ENCODE data around the gene GTPBP6. TPM values are rescaled to one million over a fixed set of nuclear protein-coding genes. Genes with fewer than 3 reads are reported as not detected.
"Not testable (repeated sequence)": the region's sequence is repeated elsewhere in the genome, so short reads cannot be mapped to it uniquely, and the experiment has no call there.

GTPBP6 gene
- total and polyA plus RNA-seq, 8 donors = 19.8 to 73.9 (median 43.1) TPM

- Histone ChIP-seq H3K27ac (no peak overlapping the region), H3K4me3 (no peak overlapping the region), H3K27me3 (peaks cover 0 to 30% (median 13%) of the 10 kb centered on the region in 3 donors), H3K36me3 (peaks cover 0 to 47% (median 36%) of the 10 kb centered on the region in 4 donors), H3K9me3 (no peaks in the 10 kb centered on the region), H3K4me1 (peaks cover 9 to 15% (median 13%) of the 10 kb centered on the region in 4 donors)
- 90 to 96% (median 91%) methylated on average over 18 to 23 of the region's 23 CpGs for WGBS, 5 donors
- DNase-seq = no peak
- intact Hi-C loops (cut with DNase I; ENCODE audit: low total_unique reads) = no loop called here
- no peak for TF ChIP-seq POLR2AphosphoS5 (IDR thresholded peaks at IDR 0.05)
- no peak for TF ChIP-seq EP300 (IDR thresholded peaks at IDR 0.05)
- no peak for TF ChIP-seq POLR2A (IDR thresholded peaks at IDR 0.05)
- TF ChIP-seq, protein P1, sequence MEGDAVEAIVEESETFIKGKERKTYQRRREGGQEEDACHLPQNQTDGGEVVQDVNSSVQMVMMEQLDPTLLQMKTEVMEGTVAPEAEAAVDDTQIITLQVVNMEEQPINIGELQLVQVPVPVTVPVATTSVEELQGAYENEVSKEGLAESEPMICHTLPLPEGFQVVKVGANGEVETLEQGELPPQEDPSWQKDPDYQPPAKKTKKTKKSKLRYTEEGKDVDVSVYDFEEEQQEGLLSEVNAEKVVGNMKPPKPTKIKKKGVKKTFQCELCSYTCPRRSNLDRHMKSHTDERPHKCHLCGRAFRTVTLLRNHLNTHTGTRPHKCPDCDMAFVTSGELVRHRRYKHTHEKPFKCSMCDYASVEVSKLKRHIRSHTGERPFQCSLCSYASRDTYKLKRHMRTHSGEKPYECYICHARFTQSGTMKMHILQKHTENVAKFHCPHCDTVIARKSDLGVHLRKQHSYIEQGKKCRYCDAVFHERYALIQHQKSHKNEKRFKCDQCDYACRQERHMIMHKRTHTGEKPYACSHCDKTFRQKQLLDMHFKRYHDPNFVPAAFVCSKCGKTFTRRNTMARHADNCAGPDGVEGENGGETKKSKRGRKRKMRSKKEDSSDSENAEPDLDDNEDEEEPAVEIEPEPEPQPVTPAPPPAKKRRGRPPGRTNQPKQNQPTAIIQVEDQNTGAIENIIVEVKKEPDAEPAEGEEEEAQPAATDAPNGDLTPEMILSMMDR (IDR thresholded peaks at IDR 0.05) = no peak
Measured at GRCh38 chrX:332496-332860, 13.9 kb upstream of the GTPBP6 start.

DNA sequence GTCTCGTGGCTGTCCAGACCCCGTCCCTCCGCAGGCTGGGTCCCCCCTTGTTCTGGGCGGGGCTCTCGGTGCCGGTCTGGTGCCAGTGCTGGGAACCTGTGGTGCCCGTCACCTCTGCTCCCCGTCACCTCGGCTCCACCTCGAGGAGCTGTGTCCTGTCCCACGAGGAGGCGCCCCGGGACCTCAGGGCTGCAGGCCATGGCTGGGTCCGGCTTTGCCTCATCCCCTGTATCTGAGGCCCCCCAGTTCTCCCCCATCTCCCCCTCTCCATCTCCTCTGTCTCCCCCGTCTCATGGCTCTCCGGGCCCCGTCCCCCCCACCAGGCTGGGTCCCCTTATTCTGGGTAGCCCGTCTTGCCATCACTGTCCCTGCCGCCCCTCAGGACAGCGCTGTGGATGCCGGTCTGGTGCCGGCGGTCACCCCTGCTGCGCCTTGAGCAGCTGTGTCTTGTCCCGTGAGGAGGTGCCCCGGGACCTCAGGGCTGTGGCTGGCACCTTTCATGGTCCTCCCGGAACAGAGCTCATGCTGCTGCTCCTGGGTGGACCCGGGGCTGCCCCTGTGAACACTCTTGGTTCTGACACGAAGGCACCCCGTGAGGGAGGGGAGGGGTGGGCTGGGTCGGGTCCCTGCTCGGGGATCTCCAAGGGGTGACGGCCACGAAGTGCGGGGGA lies 13.4 kb upstream of the GTPBP6 start:
- no peak for DNase-seq
- WGBS, 5 donors = 55 to 70% (median 56%) methylated on average over 28 to 35 of the region's 35 CpGs
- peaks cover 0 to 42% (median 31%) of the 10 kb centered on the region in 4 donors for H3K36me3 ChIP-seq
- peaks cover 0 to 36% (median 13%) of the 10 kb centered on the region in 3 donors for H3K27me3 ChIP-seq
- peaks cover 9 to 15% (median 13%) of the 10 kb centered on the region in 4 donors for H3K4me1 ChIP-seq
- TF ChIP-seq POLR2A (IDR thresholded peaks at IDR 0.05) (no peak), POLR2AphosphoS5 (IDR thresholded peaks at IDR 0.05) (no peak), EP300 (IDR thresholded peaks at IDR 0.05) (no peak)
- TF ChIP-seq, protein P1 (IDR thresholded peaks at IDR 0.05) = no peak
- H3K9me3 ChIP-seq = no peaks in the 10 kb centered on the region
- no peak overlapping the region for H3K27ac ChIP-seq
- intact Hi-C loops (cut with DNase I; ENCODE audit: low total_unique reads) = no loop called here
- H3K4me3 ChIP-seq = peak overlapping the region in 2 of 4 donors; percentile 18 to 27

DNA sequence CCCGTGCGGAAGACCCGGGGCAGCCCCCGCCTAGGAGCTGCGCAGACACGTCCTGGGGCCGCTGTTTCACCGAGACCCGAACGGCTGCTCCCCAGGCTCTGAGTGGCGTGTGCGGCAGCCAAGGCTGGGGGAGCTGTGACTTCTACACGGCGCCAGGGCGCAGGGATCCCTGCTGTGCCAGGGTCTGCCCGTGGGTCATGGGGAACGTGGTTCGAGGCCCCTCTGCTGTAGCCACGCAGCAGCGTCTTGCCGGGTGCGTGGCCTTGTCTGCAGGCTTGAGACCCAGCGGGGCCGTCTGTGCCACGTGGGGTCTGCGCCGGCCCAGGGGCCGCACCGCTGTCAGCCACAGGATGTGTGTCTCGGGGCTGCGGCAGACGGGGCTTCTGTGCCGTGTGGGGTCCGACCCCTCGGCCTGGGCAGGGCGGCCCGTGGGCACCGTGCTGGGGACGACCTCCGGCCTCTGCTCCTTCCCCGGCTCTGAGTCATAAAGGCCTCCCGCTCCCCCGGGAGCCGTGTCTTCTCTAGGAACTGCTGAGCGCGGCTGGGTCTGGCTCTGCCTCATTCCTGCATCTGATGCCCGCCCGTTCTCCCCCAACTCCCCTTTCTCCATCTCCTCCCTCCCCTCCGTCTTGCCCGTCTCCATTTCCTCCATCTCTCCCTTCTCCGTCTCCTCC lies 12.7 kb upstream of the GTPBP6 start:
- TF ChIP-seq EP300 (IDR thresholded peaks at IDR 0.05) (no peak), POLR2A (IDR thresholded peaks at IDR 0.05) (no peak), POLR2AphosphoS5 (IDR thresholded peaks at IDR 0.05) (no peak)
- TF ChIP-seq, protein P1 (IDR thresholded peaks at IDR 0.05) = no peak
- intact Hi-C loops (cut with DNase I; ENCODE audit: low total_unique reads) = no loop called here
- H3K36me3 ChIP-seq = peaks cover 0 to 36% (median 26%) of the 10 kb centered on the region in 4 donors
- peaks cover 9 to 15% (median 13%) of the 10 kb centered on the region in 4 donors for H3K4me1 ChIP-seq
- 2 to 38% (median 8%) methylated on average over 9 to 51 of the region's 51 CpGs for WGBS, 5 donors
- no peak overlapping the region for H3K27ac ChIP-seq
- peak overlapping the region; percentile 18 to 27 (median 26) for H3K4me3 ChIP-seq
- peaks cover 0 to 42% (median 13%) of the 10 kb centered on the region in 3 donors for H3K27me3 ChIP-seq
- H3K9me3 ChIP-seq = no peaks in the 10 kb centered on the region
- peak in 1 of 2 donors; percentile 40 for DNase-seq

DNA sequence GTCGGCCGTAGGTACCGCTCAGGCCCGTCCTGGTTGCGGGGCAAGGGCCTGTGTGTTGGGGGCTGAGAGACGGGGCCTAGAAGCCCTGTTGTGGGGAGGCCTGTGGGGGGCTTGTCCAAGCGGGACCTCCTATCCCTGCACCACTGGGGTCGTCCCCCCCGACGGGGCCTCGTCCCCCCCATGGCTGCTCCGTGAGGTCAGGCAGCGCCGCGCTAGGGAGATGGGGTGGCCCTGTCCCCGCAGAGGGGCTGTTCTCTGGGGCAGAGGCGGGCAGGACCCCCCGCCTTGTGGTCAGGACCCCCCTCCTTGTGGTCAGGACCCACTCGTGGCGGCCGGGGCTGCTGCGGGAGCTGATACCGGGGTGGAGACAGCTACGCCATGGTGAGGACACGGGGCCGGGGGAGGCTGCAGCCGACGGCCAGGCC lies 12.1 kb upstream of the GTPBP6 start:
- no peak for DNase-seq
- Histone ChIP-seq H3K27me3 (peaks cover 0 to 44% (median 13%) of the 10 kb centered on the region in 3 donors), H3K4me3 (peak overlapping the region; percentile 18 to 27 (median 26)), H3K27ac (no peak overlapping the region), H3K9me3 (no peaks in the 10 kb centered on the region), H3K36me3 (peaks cover 0 to 30% (median 21%) of the 10 kb centered on the region in 4 donors), H3K4me1 (peaks cover 9 to 19% (median 13%) of the 10 kb centered on the region in 4 donors)
- TF ChIP-seq EP300 (IDR thresholded peaks at IDR 0.05) (no peak), POLR2AphosphoS5 (IDR thresholded peaks at IDR 0.05) (no peak), POLR2A (IDR thresholded peaks at IDR 0.05) (no peak)
- TF ChIP-seq, protein P1 (IDR thresholded peaks at IDR 0.05) = no peak
- intact Hi-C loops (cut with DNase I; ENCODE audit: low total_unique reads) = no loop called here
- 20 to 74% (median 25%) methylated on average over 7 to 28 of the region's 28 CpGs; no CpG with 5 or more reads in 1 of the 5 donors for WGBS, 5 donors

DNA sequence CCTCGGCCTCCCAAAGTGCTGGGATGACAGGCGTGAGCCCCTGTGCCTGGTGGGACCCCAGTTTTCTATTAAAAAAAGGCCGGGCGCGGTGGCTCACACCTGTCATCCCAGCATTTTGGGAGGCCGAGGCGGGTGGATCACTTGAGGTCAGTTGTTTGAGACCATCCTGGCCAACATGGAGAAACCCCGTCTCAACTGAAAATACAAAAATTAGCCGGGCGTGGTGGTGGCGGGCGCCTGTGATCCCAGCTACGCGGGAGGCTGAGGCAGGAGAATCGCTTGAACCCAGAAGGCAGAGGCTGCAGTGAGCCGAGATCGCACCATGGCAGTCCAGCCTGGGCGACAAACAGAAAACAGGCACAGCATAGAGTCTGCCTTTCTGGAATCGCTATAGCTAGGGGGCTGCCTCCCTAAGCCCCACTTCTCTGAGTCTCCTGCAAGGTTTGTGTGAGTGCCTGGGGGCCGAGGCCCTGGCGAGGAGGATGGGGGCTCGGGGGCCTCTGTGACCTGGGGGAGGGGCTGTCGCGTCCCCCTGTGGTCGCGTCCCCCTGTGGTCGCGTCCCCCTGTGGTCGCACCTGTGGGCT lies 11.6 kb upstream of the GTPBP6 start:
- DNase-seq, H3K9me3 ChIP-seq: not testable (repeated sequence)
- 70 to 82% (median 73%) methylated on average over 25 to 29 of the region's 29 CpGs for WGBS, 5 donors

More for the DNA sequence above, 11.6 kb upstream of the GTPBP6 start:
- H3K27ac ChIP-seq; intact Hi-C loops (cut with DNase I; ENCODE audit: low total_unique reads); H3K4me3 ChIP-seq: not testable (repeated sequence)
- H3K4me1 ChIP-seq = peaks cover 9 to 22% (median 13%) of the 10 kb centered on the region in 4 donors
- peaks cover 0 to 25% (median 18%) of the 10 kb centered on the region in 4 donors for H3K36me3 ChIP-seq
- H3K27me3 ChIP-seq = peaks cover 0 to 47% (median 13%) of the 10 kb centered on the region in 3 donors
